HUES6 (cell line): ENCODE results near the gene BCAS1.

ENCODE experiments used
- H3K27ac ChIP-seq: 2 replicates; pipeline ENCODE4 v1.7.0; 2013; ENCODE audit warnings: low read depth, mild to moderate bottlenecking, low read length, inconsistent platforms
- H3K27me3 ChIP-seq: 2 replicates; pipeline ENCODE4 v1.6.1; 2013; ENCODE audit warnings: low read length; ENCODE audit not compliant: control insufficient read depth, insufficient read depth
- H3K36me3 ChIP-seq: 2 replicates; pipeline ENCODE4 v1.6.1; 2013; ENCODE audit warnings: low read length; ENCODE audit not compliant: control insufficient read depth, insufficient read depth
- H3K4me1 ChIP-seq: 2 replicates; pipeline ENCODE4 v1.6.1; 2013; ENCODE audit warnings: low read length; ENCODE audit not compliant: control insufficient read depth, insufficient read depth
- H3K4me3 ChIP-seq: 2 replicates; pipeline ENCODE4 v1.5.1; 2013; ENCODE audit warnings: low read depth, low read length
- H3K9ac ChIP-seq: one replicate; pipeline ENCODE4 v1.6.1; 2013; ENCODE audit warnings: mild to moderate bottlenecking, low read length
- H3K9me3 ChIP-seq: 2 replicates; pipeline ENCODE4 v1.6.1; 2013; ENCODE audit warnings: low read depth, low read length; ENCODE audit not compliant: control insufficient read depth, insufficient read depth

Gene BCAS1

DNA sequence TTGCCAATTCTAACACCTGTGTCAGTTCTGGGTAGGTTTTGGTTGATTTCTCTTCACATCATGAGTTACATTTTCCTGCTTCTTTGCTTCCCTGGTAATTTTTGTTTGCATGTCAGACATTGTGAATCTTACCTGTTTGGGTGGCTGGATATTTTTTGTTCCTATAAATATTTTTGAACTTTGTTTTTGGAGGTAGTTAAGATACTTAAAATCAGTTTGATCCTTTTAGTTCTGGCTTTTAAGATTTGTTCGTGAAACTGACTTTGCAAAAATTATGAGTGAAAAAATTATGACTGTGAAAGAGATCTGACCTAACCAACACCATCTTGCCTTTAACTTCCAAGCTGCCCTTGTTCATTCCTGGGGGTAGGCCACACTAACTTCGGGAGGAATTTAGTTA is 69.5 kb downstream of the BCAS1 start:
- no peak overlapping the region for H3K4me3 ChIP-seq
- H3K4me1 ChIP-seq = no peaks in the 10 kb centered on the region
- peaks cover 3% of the 10 kb centered on the region; the same call in 1 of the 2 replicates for H3K9me3 ChIP-seq
- H3K27me3 ChIP-seq = no peaks in the 10 kb centered on the region
- H3K36me3 ChIP-seq = no peaks in the 10 kb centered on the region
- no peak overlapping the region for H3K9ac ChIP-seq
- H3K27ac ChIP-seq = no peak overlapping the region

DNA sequence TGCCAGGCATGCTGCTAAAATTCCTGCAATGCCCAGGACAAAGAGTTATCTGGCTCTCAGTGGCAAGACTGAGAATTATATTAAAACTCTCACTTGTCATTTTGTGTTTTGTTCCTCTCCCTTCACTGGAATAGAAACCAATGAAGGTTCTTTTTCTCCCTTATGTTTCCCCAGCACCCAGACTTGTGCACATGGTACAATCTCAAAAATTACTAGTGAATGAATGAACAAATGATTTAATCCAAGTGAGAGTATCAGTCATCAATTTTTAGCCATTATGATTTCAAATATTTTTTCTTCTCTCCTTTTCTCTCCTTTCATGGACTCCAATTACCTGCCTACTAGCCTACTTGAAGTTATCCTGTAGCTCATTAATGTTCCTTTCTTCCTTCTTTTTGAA is 70.1 kb downstream of the BCAS1 start:
- peaks cover 3% of the 10 kb centered on the region; the same call in 1 of the 2 replicates for H3K9me3 ChIP-seq

DNA sequence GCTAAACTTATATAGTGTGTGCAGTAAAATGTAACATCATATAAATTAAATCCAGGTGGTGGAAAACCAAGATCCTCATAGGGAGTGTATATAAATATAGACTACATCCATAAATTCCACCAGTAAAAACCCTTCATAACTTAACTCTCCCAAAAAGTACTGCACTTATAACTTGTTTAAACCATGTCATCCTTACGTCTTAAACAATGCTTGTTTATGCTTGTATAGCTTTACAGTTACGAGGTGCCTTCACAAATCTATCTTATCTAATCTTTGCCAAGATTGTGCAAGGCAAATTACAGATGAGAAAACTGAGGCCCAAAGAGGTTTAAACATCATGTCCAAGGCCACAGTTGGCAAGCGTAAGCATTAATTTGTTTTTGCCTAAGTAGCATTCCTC is 71.3 kb downstream of the BCAS1 start:
- H3K27me3 ChIP-seq = no peaks in the 10 kb centered on the region
- H3K36me3 ChIP-seq = no peaks in the 10 kb centered on the region
- H3K9ac ChIP-seq = no peak overlapping the region

More for the DNA sequence above, 70.1 kb downstream of the BCAS1 start:
- H3K9ac ChIP-seq = no peak overlapping the region
- H3K36me3 ChIP-seq = no peaks in the 10 kb centered on the region
- no peak overlapping the region for H3K27ac ChIP-seq
- H3K4me1 ChIP-seq = no peaks in the 10 kb centered on the region
- no peak overlapping the region for H3K4me3 ChIP-seq
- H3K27me3 ChIP-seq = no peaks in the 10 kb centered on the region

DNA sequence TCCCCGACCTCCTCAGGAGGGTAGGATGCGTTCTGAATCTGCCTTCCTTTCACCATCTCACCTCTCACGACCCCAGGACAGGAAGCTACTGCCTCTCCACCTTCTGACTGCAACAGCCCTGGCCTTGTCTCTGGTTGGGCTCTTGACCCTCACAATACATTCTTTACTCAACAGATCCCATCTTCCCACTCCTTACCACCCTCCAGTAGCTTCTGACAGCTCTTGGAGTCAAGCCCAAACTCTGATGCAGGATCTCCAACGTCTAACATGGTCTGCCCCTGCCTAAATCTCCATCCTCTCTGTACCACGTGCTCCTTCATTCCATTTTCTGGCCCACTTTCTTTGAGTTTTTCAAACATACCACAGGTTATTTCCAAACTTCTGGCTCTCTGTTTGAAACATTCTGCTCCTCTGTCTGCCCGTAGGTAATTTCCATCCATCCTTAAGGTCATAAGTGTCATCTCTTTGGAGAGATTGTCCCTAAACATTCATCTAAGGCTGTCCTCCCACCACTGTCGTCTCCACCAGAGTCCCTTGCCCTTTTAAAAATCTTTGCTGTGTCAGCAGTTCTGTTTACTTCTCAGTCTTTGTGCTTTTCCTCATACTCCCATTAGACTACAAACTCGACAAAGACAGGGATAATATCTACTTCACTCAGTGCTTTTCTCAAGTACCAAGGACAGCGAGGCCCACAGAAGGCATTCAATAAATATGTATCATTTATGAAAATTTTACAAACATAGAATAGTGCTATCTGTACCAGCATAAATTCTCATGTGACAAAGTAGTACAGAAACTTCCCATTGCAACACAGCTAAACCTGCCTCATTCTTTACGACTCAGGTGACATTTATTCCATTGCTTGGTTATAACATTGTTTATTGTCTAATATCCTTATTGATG is 73.6 kb downstream of the BCAS1 start:
- Histone ChIP-seq H3K9me3 (peaks cover 3% of the 10 kb centered on the region; the same call in 1 of the 2 replicates), H3K4me1 (no peaks in the 10 kb centered on the region), H3K9ac (no peak overlapping the region), H3K4me3 (no peak overlapping the region), H3K27me3 (no peaks in the 10 kb centered on the region), H3K27ac (no peak overlapping the region), H3K36me3 (no peaks in the 10 kb centered on the region)

More for the DNA sequence above, 71.3 kb downstream of the BCAS1 start:
- peaks cover 3% of the 10 kb centered on the region; the same call in 1 of the 2 replicates for H3K9me3 ChIP-seq
- H3K4me1 ChIP-seq = no peaks in the 10 kb centered on the region
- no peak overlapping the region for H3K4me3 ChIP-seq
- H3K27ac ChIP-seq = no peak overlapping the region

DNA sequence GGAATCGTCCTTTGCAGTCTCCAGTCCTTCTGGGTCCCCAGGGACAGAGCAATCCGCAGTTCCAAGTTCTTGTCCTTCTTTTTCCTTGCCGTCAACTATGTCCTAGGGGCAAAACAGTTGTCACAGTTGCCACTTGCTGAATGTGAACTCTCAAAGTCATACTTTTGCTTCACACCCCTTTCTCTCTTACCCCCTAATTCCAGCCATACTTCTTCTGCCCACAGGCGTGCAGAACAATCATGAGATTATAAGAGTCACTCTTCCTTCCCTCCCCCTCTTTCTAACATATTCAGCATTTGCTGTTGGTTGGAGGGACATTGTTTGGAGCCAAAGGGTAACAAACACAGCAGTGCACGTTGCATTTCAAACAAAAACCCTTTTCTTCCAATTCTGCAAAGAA is 74.4 kb downstream of the BCAS1 start:
- no peak overlapping the region for H3K9ac ChIP-seq
- H3K36me3 ChIP-seq = no peaks in the 10 kb centered on the region
- H3K27me3 ChIP-seq = no peaks in the 10 kb centered on the region
- H3K4me3 ChIP-seq = no peak overlapping the region
- peaks cover 3% of the 10 kb centered on the region; the same call in 1 of the 2 replicates for H3K9me3 ChIP-seq
- no peak overlapping the region for H3K27ac ChIP-seq
- no peaks in the 10 kb centered on the region for H3K4me1 ChIP-seq

DNA sequence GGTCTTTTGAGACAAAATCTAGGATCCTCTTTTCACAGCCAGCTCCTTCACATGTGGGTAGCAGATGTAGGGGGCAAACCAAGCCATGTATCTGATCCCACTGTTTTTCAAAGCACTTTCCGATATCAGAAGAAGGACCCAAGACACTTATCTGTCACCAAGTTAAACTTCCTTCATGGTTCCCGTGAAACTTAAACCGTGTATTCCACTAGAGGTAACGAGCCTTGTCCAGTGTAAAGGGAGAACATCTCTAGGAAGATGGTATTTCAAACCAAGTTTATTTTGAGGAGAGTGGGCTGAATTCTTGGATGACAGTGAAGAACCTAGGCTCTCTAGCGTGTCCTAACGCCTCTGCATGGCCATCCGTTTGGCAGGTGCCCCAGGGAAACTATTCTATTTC is 76.3 kb downstream of the BCAS1 start:
- Histone ChIP-seq H3K9ac (no peak overlapping the region), H3K9me3 (0 out of 2 replicates have a peak, but pooled peaks cover 3% of the 10 kb centered on the region), H3K4me3 (no peak overlapping the region), H3K27me3 (no peaks in the 10 kb centered on the region), H3K4me1 (no peaks in the 10 kb centered on the region), H3K27ac (no peak overlapping the region), H3K36me3 (no peaks in the 10 kb centered on the region)

DNA sequence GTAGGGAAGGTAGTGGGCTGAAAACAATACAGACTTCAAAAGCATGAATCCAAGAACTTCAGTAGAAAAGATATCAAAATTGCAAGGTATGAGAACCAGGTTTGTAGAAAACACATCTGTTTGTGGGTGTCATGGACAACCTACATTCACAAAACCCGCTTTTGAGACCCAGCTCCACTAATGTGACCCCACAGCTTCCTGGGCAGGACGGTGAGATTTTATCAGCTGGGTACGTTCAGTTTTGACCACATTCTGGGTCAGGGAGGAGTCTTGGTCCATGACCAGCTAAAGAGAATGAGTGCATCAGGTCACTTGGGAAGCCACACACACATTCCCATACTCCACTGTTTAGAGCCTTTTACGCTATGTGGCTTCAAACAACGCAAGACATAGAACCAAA is 77.1 kb downstream of the BCAS1 start:
- Histone ChIP-seq H3K27ac (no peak overlapping the region), H3K9me3 (0 out of 2 replicates have a peak, but pooled peaks cover 2% of the 10 kb centered on the region), H3K4me3 (no peak overlapping the region), H3K9ac (no peak overlapping the region), H3K27me3 (no peaks in the 10 kb centered on the region), H3K36me3 (no peaks in the 10 kb centered on the region), H3K4me1 (no peaks in the 10 kb centered on the region)

DNA sequence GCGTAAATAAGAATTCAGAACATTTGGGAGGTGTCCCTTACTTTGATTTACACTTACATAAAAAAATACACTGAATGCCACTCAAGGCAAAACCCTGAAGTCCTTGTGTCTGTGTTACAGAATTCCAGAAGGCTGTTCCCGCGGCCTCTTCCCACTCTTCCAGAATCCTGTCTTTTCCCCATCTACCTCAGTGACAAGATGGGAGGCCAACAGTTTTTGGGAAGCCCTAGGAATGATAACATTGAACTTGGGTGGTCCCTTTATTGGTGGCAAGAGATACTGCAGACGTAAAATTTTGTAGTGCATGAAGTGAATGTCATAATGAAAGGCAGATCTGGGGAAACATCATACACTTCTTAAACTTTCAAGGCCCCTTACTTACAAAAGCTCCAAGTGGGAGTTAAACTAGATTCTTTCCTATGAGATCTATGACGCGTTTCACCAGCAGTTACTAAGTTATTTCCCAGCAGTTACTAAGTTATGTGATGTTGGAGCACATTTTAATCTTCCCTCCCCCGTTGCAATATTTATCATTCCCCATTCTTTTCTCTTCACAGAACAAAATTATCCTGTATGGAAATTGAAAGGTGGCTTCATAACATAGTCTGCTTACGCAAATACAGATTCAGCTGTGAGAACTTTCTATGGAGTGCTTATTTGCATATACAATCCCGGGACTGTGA is 79.5 kb downstream of the BCAS1 start:
- H3K9ac ChIP-seq = no peak overlapping the region
- no peaks in the 10 kb centered on the region for H3K36me3 ChIP-seq
- H3K4me1 ChIP-seq = no peaks in the 10 kb centered on the region
- no peaks in the 10 kb centered on the region for H3K9me3 ChIP-seq
- H3K27me3 ChIP-seq = no peaks in the 10 kb centered on the region
- no peak overlapping the region for H3K4me3 ChIP-seq
- no peak overlapping the region for H3K27ac ChIP-seq

DNA sequence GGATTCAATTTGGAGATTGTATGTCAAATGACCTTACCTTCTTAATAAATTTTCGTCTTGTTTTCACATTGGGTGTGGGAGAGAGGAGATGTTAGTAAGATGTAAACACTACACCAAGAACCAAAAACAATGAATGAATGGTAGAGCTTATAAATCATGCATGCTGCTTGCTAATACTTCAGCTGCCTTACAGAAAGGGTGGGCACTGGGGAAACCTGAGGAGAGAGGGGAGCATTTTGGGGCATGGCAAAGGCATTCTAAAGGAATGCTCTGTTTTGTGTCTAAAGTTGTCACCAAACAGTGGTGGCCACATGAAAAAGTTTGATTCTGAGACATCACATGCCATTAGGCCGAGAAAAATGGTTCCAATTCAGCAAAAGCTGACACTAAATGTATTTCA is 80.4 kb downstream of the BCAS1 start:
- no peaks in the 10 kb centered on the region for H3K27me3 ChIP-seq

DNA sequence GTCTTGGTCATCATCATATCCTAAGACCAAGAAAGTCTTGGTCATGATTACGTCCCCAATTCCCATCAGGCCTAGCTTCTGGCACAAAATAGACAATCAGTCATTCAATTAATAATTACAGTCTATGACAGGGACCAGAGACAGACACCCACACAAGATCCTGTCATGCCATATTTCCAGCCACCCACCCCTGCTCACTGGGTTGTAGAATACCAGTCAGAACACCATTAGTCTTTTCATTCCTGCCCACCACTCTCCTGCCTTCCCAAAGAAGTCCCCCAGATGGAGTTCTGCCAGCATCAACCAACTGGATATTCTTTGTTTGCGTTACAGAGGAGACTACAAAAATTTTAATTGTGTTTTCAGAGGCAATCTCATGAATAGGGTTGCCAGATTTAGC is 81.0 kb downstream of the BCAS1 start:
- H3K4me1 ChIP-seq = no peaks in the 10 kb centered on the region
- H3K4me3 ChIP-seq = no peak overlapping the region
- no peaks in the 10 kb centered on the region for H3K27me3 ChIP-seq
- H3K36me3 ChIP-seq = no peaks in the 10 kb centered on the region
- H3K9me3 ChIP-seq = no peaks in the 10 kb centered on the region
- H3K27ac ChIP-seq = no peak overlapping the region
- no peak overlapping the region for H3K9ac ChIP-seq

More for the DNA sequence above, 80.4 kb downstream of the BCAS1 start:
- Histone ChIP-seq H3K27ac (no peak overlapping the region), H3K36me3 (no peaks in the 10 kb centered on the region), H3K9me3 (no peaks in the 10 kb centered on the region), H3K4me1 (no peaks in the 10 kb centered on the region), H3K9ac (no peak overlapping the region), H3K4me3 (no peak overlapping the region)

DNA sequence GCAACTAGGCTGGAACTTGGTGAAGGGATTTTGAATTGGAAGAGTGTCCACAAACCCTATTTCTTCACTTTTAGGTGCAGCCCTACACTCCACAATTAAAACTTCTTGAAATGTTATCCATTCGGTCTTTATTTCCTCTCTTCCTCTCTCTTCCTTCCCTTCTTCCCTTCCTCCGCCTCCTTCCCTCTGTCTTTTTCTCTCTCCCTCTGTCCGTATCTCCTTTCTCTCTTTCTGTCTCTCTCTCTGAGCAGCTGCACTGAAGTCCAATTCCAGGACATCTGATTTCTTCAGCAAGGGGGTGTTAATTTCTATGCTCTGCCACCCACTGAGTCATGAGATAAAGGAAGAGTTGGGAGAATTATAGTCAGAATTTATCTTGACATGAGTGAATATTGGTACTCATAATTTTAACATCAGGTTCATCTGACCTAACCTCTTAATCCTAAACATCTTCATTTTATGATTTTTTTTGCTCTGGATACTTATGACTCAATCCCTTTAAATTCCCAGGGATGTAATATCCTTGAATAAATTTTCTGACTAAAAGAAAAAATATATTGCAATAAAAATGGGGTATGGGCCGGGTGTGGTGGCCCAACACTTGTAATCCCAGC is 84.2 kb downstream of the BCAS1 start:
- H3K27me3 ChIP-seq = no peaks in the 10 kb centered on the region
- H3K9me3 ChIP-seq = no peaks in the 10 kb centered on the region
- no peak overlapping the region for H3K27ac ChIP-seq
- no peaks in the 10 kb centered on the region for H3K36me3 ChIP-seq
- no peak overlapping the region for H3K4me3 ChIP-seq
- no peak overlapping the region for H3K9ac ChIP-seq
- H3K4me1 ChIP-seq = no peaks in the 10 kb centered on the region
